ENCODE measurements around the gene FNIP1.

GRCh38 chr5:131760793-131761192, 36.0 kb downstream of the FNIP1 start:
- TF ChIP-seq NFRKB (IDR thresholded peaks at IDR 0.05) (no peak), FOXA1 (IDR thresholded peaks at IDR 0.05) (no peak)

Measured in HEK293T (cell line).